Stimulated activated naive CD4-positive, alpha-beta T cell (primary cell): ENCODE results near the gene MLYCD.

Source experiments
- DNase-seq, 6 experiments: peaks; one replicate each; lab custom pipeline; 2025; lab: John Stamatoyannopoulos, UW

The MLYCD gene

DNA sequence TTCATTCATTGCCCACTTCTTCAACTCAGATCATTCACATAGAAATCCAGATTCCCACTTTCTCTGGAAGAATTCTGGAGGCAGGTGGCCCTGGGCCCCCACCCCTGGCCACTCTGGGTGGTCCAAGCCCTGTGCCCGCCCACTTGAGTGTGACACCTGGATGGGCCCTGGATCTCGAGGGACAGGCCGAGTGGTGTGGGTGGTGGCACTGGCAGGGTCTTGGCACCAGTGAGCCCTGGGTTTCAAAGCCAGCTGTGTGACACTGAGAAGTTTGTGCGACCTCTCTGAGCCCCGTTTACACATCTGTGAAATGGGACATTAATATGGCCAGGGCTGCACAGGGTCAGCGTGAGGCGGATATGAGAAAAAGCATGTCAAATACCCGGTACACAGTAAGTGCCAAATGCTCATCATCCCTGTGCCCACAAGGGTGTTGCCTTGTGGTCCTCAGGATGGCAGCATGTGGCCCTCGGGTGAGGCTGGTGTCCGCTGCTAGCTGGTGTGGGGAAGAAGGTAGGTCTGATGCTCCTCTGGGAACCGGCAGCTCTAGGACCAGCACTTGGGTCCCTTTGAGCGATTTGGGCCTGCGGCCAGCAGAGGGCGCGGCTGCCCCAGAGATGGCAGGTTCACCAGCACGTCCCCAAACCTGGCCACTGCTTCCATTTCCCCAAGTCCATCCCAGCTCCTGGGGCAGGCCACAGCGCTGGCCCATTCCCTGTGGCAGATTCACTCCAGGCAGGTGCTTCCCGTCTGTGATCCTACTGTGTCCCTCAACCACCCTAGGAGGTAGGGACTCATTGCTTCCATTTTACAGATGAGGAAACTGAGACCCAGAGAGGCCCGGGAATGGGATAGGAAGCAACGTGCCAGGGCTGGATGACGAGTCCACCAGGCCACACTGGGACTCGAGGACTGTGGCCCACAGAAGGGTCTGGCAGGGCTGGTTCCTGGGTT is 57.7 kb downstream of the MLYCD start:
- DNase-seq: peak; percentile 11 to 55 (median 42)

DNA sequence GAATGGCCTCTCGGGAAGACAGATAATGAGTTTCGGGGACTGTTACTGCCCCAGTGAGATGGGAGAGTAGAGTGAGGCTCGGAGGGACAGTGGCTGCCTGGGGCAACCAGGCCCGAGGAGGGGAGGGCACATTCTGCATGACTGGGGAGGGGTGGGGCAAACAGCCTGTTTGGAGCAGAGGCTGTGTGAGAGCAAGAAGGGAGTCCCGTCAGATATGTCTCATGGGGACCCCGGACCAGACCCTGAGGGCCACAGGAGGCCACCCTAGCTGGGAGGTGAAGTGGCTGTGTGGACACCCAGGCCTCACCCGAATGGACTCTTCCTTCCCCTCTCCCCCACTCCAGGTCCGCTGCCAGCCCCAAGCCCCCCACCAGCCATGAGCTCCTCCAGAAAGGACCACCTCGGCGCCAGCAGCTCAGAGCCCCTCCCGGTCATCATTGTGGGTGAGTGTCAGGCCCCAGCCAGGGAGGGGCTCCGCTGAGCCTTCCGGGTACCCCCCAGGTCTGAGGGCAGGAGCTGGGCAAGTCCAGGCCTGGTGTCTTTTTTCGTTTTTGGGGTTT is 58.5 kb downstream of the MLYCD start:
- no peak for DNase-seq

DNA sequence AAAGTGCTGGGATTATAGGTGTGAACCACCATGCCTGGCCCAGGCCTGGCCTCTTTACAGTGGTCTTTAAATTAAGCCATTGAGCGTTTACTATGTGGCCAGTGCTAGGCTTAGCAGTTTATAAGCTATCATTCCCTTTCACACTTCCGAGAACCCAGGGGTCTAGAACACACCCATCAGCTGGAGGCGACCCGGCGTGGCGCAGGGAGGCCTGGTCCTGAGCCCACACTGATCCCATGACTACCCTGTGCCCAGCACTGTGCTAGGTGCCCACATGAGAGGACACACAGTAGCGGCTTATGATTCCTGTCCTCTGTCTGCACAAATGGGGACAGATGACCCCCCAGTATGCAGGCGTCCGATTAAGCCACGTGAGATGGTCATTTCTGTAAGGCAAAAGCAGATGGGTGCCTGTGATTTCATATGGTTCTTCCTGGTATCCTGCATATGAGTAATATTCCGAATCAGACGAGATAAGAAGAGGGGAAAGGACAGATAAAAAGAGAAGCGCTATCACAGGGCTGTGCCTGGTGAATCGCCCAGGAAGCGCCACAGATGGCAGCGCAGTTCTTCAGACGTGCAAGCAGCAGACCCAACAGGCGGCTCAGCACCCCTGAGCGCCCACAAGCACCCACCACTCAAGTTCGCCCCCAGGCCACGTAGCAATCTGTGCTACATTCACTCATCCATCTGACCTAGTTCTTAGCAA is 59.4 kb downstream of the MLYCD start:
- no peak for DNase-seq

DNA sequence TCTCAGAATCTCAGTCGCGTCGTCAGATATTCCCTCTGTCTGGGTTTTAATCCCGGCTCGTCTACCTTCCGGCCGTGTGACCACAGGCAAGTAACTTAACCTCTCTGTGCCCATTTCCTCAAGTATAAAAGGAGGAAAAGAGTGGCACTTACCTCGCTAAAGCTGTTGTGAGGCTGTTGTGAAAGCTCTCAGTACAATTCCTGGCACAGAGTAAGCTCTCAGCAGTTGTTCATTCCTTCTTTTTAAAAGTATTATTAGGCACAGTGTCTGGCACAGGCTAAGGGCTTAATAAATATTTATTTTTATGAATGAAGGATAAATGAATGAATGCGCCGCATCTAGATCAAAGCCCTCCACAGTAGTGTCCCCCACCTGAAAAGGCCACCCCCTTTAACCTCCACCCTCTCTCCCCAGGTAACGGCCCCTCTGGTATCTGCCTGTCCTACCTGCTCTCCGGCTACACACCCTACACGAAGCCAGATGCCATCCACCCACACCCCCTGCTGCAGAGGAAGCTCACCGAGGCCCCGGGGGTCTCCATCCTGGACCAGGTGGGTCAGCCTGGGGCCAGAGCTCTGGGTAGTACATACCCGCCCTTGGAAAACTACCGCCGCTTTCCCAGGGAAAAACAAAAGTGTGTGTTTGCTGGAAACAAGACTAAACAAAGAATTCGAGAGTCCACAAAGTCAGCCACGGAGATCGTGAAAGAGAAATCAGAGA is 60.1 kb downstream of the MLYCD start:
- no peak for DNase-seq

DNA sequence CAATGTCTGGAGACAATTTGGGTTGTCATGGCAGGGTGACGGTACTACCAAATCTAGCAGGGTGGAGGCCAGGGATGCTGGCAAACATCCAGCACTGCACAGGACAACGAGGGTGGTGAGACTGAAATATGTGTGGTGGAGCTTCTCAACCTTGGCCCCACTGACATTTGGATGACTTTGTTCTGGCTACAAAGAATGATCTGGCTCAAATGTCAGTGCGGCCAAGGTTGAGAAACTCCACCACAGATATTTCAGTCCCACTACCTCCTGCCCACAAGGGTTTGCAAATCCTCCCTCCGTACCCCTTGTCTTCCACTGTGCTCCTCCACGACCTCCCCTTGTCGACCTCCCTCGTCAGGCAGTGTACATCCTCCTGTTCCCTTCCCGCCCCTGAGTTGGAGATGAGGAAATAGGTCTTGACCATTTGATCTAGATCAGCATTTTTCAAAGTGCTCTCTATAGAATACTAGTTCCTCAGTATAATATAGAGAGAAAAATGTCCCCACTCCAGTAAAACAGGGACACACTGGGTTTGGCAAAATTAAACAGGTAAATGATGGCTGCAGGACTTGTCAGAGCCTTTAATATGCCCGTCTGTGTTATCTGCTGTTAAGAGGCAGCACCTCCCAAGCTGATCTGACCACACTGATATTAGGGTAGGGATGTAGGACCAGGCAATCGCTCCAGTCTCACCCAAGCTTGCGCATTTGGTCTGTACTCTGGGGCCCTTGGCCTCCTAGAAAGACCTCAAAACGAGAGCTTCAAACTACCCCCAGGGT is 60.9 kb downstream of the MLYCD start:
- DNase-seq: no peak

DNA sequence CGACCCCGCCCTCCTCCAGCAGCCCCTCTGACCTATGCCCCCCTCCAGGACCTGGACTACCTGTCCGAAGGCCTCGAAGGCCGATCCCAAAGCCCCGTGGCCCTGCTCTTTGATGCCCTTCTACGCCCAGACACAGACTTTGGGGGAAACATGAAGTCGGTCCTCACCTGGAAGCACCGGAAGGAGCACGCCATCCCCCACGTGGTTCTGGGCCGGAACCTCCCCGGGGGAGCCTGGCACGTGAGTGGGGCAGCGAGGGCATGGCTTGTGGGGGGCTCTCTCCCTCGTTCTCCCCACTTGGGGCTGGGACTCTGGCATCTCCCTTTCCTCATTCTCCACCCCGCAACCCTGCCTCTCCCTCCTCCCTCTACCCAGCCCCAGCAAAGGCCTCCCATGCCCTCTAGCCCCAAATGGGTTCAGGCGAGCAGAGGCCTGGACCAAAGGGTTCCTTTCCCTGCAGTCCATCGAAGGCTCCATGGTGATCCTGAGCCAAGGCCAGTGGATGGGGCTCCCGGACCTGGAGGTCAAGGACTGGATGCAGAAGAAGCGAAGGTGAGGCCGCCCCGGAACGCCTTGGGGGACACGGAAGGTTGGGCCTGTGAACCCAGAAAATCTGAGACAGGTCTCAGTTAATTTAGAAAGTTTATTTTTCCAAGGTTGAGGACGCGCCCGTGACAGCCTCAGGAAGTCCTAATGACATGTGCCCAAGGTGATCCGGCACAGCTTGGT is 61.8 kb downstream of the MLYCD start:
- no peak for DNase-seq

DNA sequence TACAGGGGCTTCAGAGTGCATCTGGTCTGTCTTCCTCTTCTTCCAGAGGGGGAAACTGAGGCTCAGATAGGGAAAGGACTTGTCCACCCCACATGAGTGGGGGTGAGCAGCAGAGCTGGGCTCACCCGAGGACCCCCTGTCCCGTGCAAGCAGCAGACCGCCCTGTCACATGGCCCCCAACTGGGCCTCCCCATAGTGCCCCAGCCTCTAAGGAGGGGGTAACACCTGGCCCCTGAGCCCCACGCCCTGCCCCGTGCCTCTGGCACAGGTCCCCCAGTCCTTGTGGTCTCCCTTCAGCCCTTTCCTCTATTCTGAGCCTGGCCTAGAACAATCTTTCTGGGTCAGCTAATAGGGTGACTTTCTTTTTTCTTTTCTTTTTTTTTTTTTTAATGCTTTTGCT is 62.7 kb downstream of the MLYCD start:
- no peak for DNase-seq

DNA sequence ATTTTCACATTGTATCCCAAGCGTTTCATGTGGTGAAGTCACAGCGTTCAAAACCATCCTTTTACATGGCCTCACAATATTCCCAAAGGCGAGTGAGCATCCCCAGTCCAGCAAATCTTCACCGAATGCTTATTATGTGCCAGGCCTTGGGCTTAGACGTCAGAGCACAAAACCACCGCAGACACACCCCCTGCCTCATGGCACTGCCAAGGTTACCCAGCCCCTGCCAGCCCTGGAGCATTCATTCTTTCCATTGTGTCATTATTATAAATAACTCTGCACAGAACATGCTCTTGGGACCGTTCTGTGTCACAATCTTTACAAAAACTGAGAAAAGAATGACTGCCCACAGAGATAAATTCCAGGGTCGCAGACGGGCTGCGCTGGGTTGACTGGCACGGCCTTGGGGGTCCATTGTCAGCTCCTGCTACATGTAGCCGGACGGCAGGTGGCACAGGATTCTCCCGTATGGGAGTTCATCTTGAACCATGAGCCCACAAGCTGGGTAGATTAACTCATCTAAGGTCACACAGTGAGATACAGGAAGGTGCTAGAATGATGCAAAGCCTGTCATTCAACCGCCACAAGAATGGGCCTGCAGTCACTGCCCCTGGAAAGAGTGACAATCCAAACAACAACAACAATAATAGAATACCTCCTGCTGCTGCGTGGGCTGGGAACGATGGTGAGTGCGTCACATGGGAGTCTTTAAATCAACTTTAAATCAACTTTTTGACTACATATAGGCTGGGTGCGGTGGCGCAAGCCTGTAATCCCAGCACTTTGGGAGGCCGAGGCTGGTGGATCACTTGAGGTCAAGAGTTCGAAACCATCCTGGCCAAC is 64.6 kb downstream of the MLYCD start:
- DNase-seq: no peak

DNA sequence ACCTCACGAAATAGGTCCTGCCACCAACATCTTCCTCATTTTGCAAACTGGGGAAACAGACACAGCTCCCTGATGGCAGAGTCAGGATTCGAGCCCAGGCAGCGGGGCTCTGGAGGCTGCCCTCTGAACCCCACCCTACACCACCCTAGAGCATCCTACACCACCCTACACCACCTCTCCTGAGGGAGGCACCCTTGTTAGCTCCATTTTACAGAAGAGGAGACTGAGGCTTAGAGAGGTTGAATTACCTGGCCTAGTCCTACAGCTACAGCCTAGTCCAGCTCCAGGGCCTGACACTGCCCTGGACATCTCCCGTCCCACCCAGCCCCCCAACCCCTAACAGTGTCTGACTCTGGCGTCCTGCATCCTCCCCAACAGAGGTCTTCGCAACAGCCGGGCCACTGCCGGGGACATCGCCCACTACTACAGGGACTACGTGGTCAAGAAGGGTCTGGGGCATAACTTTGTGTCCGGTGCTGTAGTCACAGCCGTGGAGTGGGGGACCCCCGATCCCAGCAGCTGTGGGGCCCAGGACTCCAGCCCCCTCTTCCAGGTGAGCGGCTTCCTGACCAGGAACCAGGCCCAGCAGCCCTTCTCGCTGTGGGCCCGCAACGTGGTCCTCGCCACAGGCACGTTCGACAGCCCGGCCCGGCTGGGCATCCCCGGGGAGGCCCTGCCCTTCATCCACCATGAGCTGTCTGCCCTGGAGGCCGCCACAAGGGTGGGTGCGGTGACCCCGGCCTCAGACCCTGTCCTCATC is 65.9 kb downstream of the MLYCD start:
- no peak for DNase-seq

DNA sequence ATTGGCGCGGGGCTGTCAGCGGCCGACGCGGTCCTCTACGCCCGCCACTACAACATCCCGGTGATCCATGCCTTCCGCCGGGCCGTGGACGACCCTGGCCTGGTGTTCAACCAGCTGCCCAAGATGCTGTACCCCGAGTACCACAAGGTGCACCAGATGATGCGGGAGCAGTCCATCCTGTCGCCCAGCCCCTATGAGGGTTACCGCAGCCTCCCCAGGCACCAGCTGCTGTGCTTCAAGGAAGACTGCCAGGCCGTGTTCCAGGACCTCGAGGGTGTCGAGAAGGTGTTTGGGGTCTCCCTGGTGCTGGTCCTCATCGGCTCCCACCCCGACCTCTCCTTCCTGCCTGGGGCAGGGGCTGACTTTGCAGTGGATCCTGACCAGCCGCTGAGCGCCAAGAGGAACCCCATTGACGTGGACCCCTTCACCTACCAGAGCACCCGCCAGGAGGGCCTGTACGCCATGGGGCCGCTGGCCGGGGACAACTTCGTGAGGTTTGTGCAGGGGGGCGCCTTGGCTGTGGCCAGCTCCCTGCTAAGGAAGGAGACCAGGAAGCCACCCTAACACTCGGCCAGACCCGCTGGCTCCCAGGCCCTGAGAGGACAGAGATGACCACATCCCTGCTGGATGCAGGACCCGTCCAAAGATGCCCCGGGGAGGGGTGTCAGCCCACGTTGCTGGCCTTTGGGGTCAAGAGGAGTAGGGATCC is 66.7 kb downstream of the MLYCD start:
- no peak for DNase-seq

DNA sequence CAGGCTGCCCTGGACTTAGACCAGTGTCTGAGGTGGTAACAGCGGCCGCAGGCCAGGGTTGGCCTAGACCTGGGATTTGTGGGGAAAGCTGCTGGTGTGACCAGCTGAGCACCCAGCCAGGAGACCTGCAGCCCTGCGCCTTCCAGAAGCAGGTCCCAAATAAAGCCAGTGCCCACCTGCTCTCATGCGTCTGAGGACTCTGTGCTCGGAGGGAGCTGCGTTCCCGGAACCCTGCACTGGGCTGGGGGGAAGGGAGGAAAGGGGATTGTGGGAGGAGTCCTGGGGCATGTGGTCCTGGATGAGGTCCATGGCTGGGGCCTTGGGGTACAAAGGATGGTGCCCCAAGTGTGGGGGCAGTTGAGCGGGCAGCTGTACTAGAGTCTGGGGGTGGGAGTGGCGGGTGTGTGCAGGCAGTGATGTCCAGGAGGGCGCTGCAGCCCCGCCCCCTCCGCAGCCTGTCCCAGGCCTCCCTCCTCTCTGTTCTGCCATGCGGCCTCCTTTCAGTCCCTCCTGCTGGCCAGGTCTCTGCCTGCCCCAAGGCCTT is 67.3 kb downstream of the MLYCD start:
- DNase-seq: no peak

DNA sequence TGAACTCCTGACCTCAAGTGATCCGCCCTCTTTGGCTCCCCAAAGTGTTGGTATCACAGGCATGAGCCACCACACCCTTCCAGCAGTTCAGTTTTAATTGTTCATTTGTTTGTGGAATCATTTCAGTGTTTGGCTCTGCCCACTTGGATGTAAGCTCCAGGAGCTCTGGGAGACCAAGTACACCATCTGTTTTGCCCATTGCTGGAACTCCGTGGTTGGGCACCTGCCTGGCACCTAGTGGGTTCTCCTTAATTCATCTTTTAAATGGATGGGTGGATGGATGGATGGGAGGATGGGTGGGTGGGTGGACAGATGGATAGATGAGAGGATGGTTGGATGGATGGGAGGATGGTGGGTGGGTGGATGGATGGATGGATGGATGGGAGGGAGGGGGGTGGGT is 68.2 kb downstream of the MLYCD start:
- DNase-seq: no peak

DNA sequence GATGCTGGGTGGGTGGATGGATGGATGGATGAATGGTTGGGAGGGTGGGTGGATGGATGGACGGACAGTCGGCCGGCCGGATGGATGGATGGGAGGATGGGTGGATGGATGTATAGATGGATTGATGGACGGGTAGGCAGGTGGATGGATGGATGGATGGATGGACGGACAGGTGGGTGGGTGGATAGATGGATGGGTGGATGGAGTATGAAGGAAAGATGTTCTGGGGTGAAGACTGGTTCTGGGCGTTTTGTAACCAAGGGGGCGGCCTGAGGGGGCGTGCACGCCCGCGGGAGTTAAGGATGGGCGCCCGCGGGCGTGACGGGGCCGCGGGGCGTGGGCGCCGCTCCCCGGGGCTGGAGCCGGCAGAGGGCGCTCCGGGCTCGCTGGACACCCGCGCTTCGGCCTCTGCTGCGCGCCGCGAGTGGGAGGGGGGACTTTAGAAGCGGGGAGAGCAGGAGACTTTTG is 69.0 kb downstream of the MLYCD start, which contains the start of gene NECAB2:
NECAB2 (plus strand) TSS at position 407 of the 468 bp plus-strand sequence. CDS start 405 bp downstream, outside the sequence.
- no peak for DNase-seq

DNA sequence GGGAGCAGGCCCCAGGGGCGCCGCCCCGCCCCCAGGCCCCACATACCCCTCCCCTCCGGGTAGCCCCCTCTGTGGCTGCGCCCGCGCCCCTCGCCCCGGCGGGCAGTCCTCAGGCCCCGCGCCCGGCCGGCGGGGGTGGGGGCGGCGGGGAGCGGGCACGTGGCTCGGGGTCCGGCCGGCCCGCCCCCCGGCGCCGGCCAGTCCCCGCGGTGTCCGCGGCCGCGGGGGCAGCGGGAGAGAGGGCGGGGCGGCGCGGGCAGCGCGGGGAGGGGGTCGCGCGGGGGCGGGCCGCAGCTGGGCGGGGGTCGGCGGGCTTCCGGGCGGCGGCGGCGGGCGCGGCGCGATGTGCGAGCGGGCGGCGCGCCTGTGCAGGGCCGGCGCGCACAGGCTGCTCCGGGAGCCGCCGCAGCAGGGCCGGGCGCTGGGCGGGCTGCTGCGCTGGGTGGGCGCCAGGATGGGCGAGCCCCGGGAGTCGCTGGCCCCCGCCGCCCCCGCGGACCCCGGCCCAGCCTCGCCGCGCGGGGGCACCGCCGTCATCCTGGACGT is 69.5 kb downstream of the MLYCD start:
- DNase-seq: no peak

DNA sequence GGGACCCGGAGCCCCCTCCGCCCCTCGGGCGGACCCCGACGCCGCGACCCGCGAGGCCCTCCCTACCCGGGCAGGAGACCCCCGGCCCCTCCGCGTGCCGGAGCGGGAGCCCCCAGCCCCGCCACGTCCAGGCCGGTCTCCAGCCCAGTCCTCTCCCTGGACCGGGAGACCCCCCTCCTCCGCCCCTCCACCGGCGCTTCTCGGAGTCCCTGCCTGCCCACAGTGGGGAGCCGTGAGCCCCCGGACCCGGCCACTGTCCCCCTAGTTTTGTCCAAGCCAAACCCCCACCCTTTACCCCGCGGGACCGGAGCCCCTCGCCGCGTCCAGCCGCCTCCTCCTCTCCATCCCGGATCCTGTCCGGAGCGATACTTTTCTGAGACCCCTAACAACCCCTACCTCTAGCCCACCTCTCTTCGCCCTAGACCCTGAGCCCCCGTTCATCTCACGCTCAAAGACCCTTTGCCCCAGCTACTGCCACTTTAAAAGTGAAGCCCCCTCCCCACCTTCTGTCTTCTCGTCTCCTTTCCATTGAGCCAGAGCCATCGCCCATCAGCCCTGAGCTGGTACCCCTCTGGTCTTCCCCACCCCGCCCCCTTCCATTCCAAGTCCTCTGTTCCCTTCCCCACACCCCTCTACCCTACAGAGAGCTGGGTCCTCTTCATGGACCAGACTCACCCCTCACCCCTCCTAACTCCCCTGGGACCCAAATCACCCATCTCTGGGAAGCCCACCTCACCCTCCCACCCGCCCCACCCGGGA is 70.2 kb downstream of the MLYCD start:
- DNase-seq: no peak

DNA sequence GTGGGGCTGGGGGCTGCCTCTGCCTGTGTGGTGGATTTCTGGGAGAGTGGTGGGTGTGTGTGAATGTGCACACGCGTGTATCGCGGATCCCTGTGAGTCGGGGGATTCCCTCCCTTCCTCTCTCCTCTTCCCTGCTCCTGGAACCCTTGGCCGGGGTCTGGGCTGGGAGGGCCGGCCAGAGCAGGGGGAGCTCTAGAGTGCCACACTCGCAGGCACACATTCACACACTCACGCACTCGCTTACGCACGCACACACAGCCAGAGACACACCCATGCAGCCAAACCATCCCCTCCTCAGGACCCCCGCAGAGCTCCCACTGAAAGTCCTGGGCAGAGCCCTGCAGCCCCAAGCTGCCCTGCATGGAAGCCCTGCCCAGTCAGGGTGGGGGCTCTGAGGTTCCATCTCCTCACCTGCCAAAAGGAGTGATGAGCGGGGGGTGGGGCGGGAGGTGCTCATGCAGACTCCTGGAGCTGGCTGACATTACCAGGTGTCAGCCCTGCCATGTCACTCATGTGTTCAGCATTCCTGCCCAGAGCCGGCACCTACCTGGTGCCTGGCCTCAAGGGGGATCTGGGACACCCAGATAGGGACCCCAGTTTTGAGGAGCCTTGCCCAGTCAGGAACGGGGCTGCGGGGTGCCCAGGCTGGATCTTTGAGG is 71.0 kb downstream of the MLYCD start:
- no peak for DNase-seq
